Stimulated activated CD4-positive, alpha-beta T cell treated with anti-CD3 and anti-CD28 coated beads, Interleukin-1b, Interleukin-23, amount 100 ng/mL, for 24 hours (primary cell): ENCODE measurements around the gene RAB6A.

ENCODE experiments used
- DNase-seq, 4 experiments: peaks; one replicate each; pipeline ENCODE4 v3.0.0-alpha.2; 2020; ENCODE audit warnings: low read depth in 4 of 4, low spot score in 1 of 4

RAB6A gene

GRCh38 chr11:73629907-73630306, 131.0 kb downstream of the RAB6A start:
- DNase-seq, result no peak

GRCh38 chr11:73625696-73626318, 135.1 kb downstream of the RAB6A start:
- DNase-seq, result peak; percentile 36 to 48 (median 42)
